HL-60 (cell line): ENCODE measurements around the gene LIN7B.

ENCODE experiments used
- DNase-seq, 2 experiments: peaks; one replicate each; pipeline ENCODE4 v3.0.0-alpha.2; 2010 to 2020; ENCODE audit warnings: low read depth in 1 of 2, low spot score in 1 of 2
- H3K27ac ChIP-seq: fragments of 250-450 bp; sonication (Bioruptor Pico); replicated peaks from 2 replicates; pipeline ENCODE4 v1.5.1; 2020; ENCODE audit warnings: mild to moderate bottlenecking, moderate library complexity
- H3K27me3 ChIP-seq: fragments of 250-450 bp; sonication (Bioruptor Pico); 2 replicates; pipeline ENCODE4 v1.5.1; 2021; ENCODE audit warnings: mild to moderate bottlenecking, moderate library complexity; ENCODE audit not compliant: insufficient read depth, poor library complexity, severe bottlenecking
- H3K4me3 ChIP-seq: replicated peaks from 2 replicates; pipeline ENCODE4 v1.5.1; 2011; ENCODE audit warnings: mild to moderate bottlenecking, control low read depth, low read length; ENCODE audit not compliant: insufficient read depth
- GABPA ChIP-seq: IDR thresholded peaks from 2 replicates; pipeline ENCODE4 v1.6.1; 2012; ENCODE audit warnings: low read depth
- POLR2AphosphoS5 ChIP-seq: IDR thresholded peaks from 2 replicates; pipeline ENCODE4 v1.6.1; 2012; ENCODE audit warnings: low read depth
- SPI1 ChIP-seq: IDR thresholded peaks from 2 replicates; pipeline ENCODE4 v1.6.1; 2012; ENCODE audit warnings: low read depth, mild to moderate bottlenecking, borderline replicate concordance
- TF ChIP-seq, protein P1 (sequence below): IDR thresholded peaks from one replicate; pipeline ENCODE4 v1.5.1; 2011; ENCODE audit warnings: low read length, control low read depth, inconsistent platforms; ENCODE audit not compliant: insufficient read depth
- TF ChIP-seq, protein P2 (sequence below): IDR thresholded peaks from 2 replicates; pipeline ENCODE4 v1.6.1; 2012; ENCODE audit warnings: low read depth; ENCODE audit not compliant: insufficient replicate concordance

The LIN7B gene

DNA sequence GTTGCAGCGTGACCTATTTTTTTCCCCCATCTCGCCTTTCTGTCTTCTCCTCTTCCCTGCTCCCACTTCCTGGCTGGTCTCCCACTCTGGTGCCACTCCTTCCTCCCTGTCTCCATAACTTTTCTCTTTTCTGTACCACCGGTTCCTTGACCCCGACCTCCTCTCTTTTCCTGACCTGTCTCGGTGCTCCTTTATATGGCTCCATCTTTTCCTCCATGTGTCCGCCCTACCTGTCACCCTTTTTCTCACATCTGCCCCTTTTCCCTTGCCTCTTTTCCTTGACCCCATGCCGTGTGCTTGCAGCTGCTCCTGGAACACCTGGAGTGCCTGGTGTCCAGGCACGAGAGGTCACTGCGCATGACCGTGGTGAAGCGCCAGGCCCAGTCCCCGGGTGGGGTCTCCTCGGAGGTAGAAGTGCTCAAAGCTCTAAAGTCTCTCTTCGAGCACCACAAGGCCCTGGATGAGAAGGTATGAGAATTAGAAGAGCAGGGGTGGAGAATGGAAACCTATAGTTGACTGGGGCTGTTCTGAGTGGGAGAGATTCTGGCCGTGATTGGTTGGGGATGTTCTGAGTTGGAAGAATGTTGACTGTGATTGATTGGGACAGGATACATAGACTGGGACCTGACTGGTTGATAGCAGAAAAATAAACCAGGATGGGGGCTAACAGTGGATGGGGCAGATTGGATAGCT lies 14.5 kb downstream of the LIN7B start:
- Histone ChIP-seq H3K27ac (no peak overlapping the region), H3K4me3 (peak overlapping the region; percentile 38), H3K27me3 (no peaks in the 10 kb centered on the region)
- no peak for DNase-seq
- TF ChIP-seq GABPA: no peak
- TF ChIP-seq SPI1: no peak
- no peak for TF ChIP-seq POLR2AphosphoS5
- TF ChIP-seq, protein P1, sequence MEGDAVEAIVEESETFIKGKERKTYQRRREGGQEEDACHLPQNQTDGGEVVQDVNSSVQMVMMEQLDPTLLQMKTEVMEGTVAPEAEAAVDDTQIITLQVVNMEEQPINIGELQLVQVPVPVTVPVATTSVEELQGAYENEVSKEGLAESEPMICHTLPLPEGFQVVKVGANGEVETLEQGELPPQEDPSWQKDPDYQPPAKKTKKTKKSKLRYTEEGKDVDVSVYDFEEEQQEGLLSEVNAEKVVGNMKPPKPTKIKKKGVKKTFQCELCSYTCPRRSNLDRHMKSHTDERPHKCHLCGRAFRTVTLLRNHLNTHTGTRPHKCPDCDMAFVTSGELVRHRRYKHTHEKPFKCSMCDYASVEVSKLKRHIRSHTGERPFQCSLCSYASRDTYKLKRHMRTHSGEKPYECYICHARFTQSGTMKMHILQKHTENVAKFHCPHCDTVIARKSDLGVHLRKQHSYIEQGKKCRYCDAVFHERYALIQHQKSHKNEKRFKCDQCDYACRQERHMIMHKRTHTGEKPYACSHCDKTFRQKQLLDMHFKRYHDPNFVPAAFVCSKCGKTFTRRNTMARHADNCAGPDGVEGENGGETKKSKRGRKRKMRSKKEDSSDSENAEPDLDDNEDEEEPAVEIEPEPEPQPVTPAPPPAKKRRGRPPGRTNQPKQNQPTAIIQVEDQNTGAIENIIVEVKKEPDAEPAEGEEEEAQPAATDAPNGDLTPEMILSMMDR: no peak
- TF ChIP-seq, protein P2, sequence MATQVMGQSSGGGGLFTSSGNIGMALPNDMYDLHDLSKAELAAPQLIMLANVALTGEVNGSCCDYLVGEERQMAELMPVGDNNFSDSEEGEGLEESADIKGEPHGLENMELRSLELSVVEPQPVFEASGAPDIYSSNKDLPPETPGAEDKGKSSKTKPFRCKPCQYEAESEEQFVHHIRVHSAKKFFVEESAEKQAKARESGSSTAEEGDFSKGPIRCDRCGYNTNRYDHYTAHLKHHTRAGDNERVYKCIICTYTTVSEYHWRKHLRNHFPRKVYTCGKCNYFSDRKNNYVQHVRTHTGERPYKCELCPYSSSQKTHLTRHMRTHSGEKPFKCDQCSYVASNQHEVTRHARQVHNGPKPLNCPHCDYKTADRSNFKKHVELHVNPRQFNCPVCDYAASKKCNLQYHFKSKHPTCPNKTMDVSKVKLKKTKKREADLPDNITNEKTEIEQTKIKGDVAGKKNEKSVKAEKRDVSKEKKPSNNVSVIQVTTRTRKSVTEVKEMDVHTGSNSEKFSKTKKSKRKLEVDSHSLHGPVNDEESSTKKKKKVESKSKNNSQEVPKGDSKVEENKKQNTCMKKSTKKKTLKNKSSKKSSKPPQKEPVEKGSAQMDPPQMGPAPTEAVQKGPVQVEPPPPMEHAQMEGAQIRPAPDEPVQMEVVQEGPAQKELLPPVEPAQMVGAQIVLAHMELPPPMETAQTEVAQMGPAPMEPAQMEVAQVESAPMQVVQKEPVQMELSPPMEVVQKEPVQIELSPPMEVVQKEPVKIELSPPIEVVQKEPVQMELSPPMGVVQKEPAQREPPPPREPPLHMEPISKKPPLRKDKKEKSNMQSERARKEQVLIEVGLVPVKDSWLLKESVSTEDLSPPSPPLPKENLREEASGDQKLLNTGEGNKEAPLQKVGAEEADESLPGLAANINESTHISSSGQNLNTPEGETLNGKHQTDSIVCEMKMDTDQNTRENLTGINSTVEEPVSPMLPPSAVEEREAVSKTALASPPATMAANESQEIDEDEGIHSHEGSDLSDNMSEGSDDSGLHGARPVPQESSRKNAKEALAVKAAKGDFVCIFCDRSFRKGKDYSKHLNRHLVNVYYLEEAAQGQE: no peak

DNA sequence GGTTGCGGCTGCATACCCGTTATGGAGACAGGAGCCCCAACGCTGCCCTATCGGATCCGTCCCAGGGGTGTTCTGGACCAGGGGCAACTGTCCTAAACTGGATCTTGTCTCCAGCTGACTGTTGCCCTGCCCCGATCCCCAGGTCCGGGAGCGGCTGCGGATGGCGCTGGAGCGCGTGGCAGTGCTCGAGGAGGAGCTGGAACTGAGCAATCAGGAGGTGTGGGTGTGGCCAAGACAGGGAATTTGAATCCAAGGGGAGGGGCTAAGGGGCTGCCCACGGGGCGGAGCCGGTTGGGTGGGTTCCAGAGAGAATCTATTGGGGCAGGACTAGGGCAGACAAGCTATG lies 15.0 kb downstream of the LIN7B start:
- Histone ChIP-seq H3K27ac (no peak overlapping the region), H3K4me3 (no peak overlapping the region), H3K27me3 (no peaks in the 10 kb centered on the region)
- no peak for DNase-seq
- TF ChIP-seq, protein P1: no peak
- no peak for TF ChIP-seq POLR2AphosphoS5
- TF ChIP-seq SPI1: no peak
- TF ChIP-seq GABPA: no peak
- TF ChIP-seq, protein P2: no peak

DNA sequence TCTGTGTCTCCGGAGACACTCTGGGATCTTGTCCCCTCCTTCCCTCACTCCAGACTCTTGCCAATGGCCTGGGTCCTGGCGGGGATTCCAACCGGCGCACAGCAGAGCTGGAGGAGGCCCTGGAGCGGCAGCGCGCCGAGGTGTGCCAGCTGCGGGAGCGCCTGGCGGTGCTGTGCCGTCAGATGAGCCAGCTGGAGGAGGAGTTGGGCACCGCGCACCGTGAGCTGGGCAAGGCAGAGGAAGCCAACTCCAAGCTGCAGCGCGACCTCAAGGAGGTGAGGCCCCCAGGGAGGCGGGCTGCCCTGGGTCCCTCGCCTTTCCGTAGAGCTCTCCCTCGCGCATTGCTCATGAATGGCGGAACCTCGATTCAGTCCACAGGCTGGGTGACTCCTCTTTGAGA lies 16.2 kb downstream of the LIN7B start:
- no peaks in the 10 kb centered on the region for H3K27me3 ChIP-seq
- TF ChIP-seq POLR2AphosphoS5 (no peak), SPI1 (no peak), GABPA (no peak)
- TF ChIP-seq, protein P2: no peak
- TF ChIP-seq, protein P1: no peak
- no peak for DNase-seq
- no peak overlapping the region for H3K4me3 ChIP-seq
- no peak overlapping the region for H3K27ac ChIP-seq
